GM10266 (cell line): ENCODE data around the gene NBPF20.
"Not testable (repeated sequence)": the region's sequence is repeated elsewhere in the genome, so short reads cannot be mapped to it uniquely, and the experiment has no call there.

Experiments used
- DNase-seq: peaks from one replicate; pipeline ENCODE4 v3.0.0; 2012; ENCODE audit errors: extremely low spot score
- TF ChIP-seq, protein P1 (sequence below): IDR thresholded peaks from 2 replicates; pipeline ENCODE4 v1.5.1; 2012; ENCODE audit warnings: mild to moderate bottlenecking, low read depth; ENCODE audit not compliant: control insufficient read depth, insufficient read depth; ENCODE audit errors: missing control alignments

NBPF20 gene, protein sequence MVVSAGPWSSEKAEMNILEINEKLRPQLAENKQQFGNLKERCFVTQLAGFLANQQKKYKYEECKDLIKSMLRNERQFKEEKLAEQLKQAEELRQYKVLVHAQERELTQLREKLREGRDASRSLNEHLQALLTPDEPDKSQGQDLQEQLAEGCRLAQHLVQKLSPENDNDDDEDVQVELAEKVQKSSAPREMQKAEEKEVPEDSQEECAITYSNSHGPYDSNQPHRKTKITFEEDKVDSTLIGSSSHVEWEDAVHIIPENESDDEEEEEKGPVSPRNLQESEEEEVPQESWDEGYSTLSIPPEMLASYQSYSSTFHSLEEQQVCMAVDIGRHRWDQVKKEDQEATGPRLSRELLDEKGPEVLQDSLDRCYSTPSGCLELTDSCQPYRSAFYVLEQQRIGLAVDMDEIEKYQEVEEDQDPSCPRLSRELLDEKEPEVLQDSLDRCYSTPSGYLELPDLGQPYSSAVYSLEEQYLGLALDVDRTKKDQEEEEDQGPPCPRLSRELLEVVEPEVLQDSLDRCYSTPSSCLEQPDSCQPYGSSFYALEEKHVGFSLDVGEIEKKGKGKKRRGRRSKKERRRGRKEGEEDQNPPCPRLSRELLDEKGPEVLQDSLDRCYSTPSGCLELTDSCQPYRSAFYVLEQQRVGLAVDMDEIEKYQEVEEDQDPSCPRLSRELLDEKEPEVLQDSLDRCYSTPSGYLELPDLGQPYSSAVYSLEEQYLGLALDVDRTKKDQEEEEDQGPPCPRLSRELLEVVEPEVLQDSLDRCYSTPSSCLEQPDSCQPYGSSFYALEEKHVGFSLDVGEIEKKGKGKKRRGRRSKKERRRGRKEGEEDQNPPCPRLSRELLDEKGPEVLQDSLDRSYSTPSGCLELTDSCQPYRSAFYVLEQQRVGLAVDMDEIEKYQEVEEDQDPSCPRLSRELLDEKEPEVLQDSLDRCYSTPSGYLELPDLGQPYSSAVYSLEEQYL (N-terminal part only)

GRCh38 chr1:145425436-145426029 lies at the start of gene NBPF20:
TSS of gene NBPF20 (minus strand) at chr1:145425603. CDS start at chr1:145405272, 20,331 bp downstream.
- TF ChIP-seq, protein P1, sequence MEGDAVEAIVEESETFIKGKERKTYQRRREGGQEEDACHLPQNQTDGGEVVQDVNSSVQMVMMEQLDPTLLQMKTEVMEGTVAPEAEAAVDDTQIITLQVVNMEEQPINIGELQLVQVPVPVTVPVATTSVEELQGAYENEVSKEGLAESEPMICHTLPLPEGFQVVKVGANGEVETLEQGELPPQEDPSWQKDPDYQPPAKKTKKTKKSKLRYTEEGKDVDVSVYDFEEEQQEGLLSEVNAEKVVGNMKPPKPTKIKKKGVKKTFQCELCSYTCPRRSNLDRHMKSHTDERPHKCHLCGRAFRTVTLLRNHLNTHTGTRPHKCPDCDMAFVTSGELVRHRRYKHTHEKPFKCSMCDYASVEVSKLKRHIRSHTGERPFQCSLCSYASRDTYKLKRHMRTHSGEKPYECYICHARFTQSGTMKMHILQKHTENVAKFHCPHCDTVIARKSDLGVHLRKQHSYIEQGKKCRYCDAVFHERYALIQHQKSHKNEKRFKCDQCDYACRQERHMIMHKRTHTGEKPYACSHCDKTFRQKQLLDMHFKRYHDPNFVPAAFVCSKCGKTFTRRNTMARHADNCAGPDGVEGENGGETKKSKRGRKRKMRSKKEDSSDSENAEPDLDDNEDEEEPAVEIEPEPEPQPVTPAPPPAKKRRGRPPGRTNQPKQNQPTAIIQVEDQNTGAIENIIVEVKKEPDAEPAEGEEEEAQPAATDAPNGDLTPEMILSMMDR = no peak
- peak; percentile 89 for DNase-seq

GRCh38 chr1:145474837-145475368 lies 49.5 kb upstream of the NBPF20 start:
- not testable (repeated sequence) for DNase-seq

- DNase-seq = not testable (repeated sequence)
These were observed 47.3 kb upstream of the NBPF20 start for GRCh38 chr1:145472731-145473130.

DNA sequence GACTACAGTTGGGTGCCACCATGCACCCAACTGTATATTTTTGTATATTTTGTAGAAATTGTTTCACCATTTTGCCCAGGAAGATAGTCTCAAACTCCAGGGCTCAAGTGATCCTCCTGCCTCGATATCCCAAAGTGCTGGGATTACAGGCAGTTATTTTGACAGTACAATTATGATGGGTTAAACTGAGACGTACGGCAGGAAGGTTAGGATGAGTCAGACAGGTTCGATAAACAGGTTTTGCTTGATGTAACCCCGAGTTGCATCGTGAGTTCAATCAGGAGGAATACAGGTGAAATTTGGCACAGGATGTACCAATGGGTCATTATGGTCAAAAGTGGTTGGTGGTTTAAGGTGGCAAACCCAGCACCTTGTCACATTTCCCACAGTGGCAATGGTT lies 46.0 kb upstream of the NBPF20 start:
- not testable (repeated sequence) for DNase-seq

DNA sequence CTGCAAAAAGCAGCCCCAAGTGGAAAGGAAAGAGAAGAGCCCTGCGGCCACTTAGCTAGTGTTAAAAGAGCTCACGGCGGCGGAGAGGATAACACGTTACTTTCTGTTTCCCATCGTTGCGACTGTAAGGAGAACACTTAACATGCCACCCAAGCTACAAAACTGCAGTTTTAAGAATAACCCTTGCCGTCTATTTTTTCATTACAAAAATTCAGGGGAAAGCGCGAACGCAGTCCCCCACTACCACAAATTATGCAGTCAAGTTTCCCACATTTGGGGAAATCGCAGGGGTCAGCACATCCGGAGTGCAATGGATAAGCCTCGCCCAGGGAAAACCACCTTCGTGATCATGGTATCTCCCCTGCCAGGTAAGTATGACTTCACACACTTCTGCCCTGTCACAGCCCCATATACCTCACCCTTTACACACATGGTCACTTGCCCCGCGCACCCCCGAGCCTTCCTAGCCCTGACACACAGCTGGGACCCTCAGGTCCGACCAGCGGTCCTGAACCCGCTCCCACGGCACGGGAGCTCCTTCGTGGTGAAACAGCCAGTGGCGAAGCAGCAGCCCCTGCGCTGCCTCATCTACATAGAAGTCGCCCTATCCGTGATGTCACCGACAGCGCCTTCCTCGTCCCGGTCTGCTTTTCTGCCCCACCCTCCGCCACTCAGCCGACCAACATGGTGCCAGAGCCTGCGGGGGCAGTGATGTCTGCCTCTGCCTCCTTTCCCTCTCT lies 40.2 kb upstream of the NBPF20 start:
- peak; percentile 56 for DNase-seq

DNA sequence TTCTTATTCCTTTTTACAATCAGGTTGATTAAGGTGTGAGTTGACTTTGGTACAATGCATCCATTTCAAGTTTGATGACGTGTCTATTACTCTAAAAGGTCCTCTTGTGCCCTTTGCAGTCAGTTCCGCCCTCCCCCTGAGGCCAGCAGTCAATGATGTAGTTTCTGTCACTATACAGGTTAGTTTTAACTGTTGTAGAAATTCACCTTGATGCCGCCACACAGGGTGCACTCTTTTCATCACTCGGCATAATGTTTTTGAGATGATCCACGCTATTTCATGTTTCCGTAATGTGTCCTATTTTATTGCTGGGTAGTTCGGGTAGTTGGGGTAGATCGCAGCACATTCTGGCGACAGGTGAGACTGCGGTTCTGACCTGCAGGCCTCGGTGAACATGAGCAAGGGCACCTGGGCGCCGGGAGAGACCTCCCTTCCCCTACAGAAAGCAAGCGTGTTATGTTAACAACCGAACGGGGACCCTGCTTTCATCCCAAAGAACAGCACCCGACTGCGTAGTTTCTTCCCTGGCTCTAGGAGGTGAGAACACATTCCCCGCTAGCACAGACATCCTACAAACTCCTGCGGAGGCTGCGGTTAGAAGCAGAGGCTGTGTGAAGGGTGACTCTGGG lies 39.4 kb upstream of the NBPF20 start:
- not testable (repeated sequence) for DNase-seq

DNA sequence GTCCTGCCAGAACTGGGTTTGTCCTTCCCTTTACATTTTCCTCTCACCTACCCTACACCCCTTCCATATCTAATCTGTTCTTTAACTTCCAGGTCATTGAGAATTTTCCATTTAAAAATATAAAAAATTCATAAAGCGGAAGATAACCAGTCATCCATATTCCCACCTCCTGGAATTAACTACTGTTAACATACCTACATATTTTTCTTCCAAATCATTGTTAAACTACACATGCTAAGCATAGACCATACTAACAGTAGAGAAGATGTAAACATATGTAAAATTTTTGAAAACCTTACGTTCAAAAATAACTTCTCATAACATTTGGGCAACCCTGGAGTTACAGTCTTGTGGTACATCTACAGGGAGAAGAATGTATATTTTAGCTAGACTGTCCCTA lies 38.6 kb upstream of the NBPF20 start:
- DNase-seq = not testable (repeated sequence)

DNA sequence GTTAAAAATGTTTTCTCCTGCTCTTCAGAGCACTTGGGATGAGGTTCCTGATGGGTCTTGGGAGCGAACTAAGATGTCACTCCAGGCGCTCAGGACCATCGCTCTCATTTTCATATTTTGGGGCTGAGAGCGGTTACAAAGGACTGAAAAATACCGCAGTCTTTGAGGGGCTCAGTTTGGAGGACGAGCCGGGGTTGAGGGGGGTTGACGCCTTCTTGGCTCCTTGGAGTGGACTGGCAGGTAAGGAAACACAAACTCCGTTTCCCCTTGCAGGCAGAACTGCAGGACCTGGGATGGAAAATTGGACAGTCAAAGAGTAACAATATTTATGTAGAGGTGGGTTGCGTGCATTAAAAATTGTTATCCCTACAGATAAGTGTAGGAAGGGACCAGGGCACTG lies 35.3 kb upstream of the NBPF20 start:
- DNase-seq = not testable (repeated sequence)

DNA sequence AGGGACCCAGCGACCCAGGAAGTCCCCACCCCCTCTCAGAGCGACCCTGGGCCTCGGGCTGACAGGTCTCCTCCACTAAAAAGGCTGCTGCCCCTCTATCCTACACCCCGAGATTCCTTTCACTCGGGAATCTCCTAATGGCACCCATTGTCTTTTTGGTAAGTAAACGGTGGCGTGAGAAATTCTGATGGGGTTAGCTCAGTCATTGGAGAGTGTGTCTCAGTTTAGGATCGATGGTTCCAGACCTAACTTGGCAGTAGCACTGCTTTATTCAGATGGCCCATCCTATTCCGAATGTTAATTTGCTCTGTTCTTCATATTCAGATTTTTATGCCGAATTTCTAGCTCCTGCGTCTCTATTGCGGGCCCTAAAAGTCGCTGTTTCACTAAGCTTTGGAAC lies 34.6 kb upstream of the NBPF20 start:
- not testable (repeated sequence) for DNase-seq

- DNase-seq = not testable (repeated sequence)
These were observed 34.2 kb upstream of the NBPF20 start for GRCh38 chr1:145459591-145459990.

DNA sequence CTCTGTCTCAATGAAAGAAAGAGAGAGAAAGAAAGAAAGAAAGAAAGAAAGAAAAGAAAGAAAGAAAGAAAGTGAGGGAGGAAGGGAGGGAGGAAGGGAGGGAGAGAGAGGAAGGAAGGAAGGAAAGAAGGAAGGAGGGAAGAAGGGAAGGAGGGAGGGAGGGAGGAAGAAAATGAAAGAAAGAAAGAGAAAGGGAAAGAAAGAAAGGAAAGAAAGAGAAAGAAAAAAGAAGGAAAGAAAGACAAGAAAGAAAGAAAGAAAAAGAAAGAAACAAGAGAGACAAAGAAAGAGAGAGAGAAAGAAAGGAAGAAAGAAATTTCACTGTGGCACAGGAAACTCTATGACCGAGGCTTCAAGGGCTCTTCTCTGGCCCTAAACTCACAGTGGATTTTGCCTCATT lies 33.7 kb upstream of the NBPF20 start:
- DNase-seq = not testable (repeated sequence)

DNA sequence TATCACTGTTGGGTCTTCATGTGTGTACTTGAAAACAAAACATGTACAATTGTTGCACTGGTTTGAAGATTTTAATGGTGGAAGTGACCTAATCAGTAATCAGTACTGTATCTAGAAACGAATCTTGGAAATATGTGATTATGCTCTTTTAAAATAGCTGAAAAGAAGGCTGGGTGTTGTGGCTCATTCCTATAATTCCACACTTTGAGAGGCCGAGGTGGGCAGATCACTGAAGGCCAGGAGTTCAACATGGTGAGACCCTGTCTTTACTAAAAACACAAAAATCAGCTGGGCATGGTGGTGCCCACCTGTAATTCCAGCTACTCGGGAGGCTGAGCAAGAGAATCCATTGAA lies 29.4 kb upstream of the NBPF20 start:
- DNase-seq = not testable (repeated sequence)

DNA sequence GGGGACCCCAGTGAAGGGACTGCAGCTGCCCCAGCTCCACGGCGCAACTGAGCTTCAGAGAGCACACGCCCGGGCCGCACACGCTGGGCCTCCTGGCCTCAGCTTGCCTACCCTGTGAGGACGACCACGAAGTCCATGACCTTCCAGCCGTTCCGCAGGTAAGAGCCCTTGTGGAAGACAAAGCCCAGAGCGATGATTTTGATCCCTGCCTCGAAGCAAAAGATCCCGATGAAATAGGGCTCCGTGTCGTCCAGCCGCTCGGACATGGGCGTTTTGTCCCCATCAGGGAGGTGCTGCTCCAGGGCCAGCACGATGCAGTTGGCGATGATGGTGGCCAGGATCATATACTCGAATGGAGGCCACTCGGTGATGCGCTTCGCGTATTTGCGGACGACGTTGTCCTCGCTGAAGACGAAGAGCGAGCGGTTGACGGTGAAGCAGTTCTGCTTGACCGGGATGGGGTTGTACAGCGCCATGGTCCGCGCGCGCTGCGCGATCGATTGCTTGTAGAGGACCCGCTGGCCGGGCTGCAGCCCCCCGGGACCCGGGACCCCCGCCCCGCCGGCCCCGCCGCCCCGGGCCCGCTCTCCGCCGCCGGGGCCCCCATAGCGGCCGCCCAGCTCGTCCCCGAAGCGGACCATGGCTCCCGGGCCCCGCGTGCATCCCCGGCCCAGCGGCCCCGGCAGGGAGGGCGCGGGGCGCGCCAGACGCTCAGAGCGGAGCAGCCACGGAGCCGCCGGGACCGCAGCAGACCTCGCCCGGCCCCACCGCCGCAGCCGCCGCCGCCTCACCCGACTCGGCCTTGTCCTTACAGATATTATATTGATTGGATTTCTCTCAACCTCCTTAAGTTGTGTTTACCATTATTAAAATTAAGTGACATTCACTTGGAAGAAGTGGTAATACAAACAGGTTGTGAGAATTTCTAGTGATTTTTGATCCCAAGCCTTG lies 28.7 kb upstream of the NBPF20 start:
- DNase-seq = not testable (repeated sequence)

DNA sequence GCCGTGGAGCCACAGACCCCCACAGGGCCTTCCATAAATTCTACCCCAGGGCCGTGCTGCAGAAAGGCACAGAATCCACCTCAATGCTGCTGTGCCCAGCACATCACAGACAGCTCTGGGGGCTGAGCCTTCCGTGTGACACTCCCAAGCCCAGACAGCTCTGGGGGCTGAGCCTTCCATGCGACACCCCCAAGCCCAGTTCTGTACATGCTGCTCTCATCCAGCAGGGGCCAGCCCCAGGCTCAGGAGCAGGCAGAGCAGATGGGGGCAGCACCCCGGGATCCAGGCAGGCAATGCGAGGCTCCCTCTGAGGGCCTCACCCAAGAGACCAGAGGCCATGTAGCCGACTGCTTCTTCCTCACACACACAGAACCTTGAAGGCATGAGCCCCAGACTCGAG lies 27.1 kb upstream of the NBPF20 start:
- not testable (repeated sequence) for DNase-seq

- DNase-seq = not testable (repeated sequence)
These were observed 26.5 kb upstream of the NBPF20 start for GRCh38 chr1:145451914-145452313.

DNA sequence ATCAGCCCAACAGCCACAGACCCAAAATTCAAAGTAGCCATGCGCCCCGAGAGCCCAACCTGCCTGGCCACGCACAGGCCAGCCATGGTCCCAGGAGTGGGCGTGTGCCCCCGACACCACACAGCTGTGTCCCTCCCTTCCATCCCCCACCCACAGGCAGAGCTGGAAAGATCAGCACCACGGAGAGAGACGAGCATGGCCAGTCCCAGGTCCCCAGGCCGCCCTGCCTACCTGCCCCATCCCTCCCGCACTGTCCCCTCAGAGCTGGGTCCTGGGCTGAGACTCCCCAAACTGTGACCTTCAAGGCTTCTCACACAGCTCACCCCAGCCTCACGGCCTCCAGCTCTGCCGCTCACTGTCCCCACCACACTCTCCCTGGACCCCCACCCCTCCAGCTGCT lies 19.8 kb upstream of the NBPF20 start:
- not testable (repeated sequence) for DNase-seq

- not testable (repeated sequence) for DNase-seq
These were observed 16.9 kb upstream of the NBPF20 start for GRCh38 chr1:145442340-145442739.
